Sigmoid colon (tissue), 7 donors: Measurements from ENCODE around the gene KASH5. TPM values are rescaled to one million over a fixed set of nuclear protein-coding genes. Genes with fewer than 3 reads are reported as not detected.

ENCODE experiments used
- DNase-seq: peaks from one replicate; pipeline ENCODE4 v3.0.0-alpha.2; 2019
- H3K27ac ChIP-seq, 4 donors: fragments of 200-600 bp; sonication (generic); one replicate each; pipeline ENCODE4 v1.5.1; 2016 to 2019; ENCODE audit warnings: mild to moderate bottlenecking in 1 of 4
- H3K27me3 ChIP-seq, 3 donors: fragments of 200-600 bp; sonication (generic); one replicate each; pipeline ENCODE4 v1.5.1; 2019; ENCODE audit warnings: mild to moderate bottlenecking in 1 of 3
- H3K36me3 ChIP-seq, 4 donors: fragments of 200-600 bp; sonication (generic); one replicate each; pipeline ENCODE4 v1.5.1; 2016 to 2019
- H3K4me1 ChIP-seq, 4 donors: fragments of 200-600 bp; sonication (generic); one replicate each; pipeline ENCODE4 v1.5.1; 2017 to 2019
- H3K4me3 ChIP-seq, 4 donors: fragments of 200-600 bp; sonication (generic); one replicate each; pipeline ENCODE4 v1.5.1; 2017 to 2019; ENCODE audit warnings: mild to moderate bottlenecking in 2 of 4, moderate library complexity in 1 of 4
- H3K9me3 ChIP-seq, 4 donors: fragments of 200-600 bp in 3 of 4; sonication (generic) in 3 of 4; one replicate each; pipeline versions ENCODE4 v1.5.1 to v1.6.1; 2013 to 2019
- CTCF ChIP-seq, 4 experiments: fragments of 450-650 bp in 3 of 4; fragments of 200-600 bp in 1 of 4; IDR thresholded peaks; one replicate each; pipeline ENCODE4 v1.5.1; 2016 to 2019; ENCODE audit warnings: antibody characterized with exemption in 4 of 4, mild to moderate bottlenecking in 3 of 4, moderate library complexity in 2 of 4
- EP300 ChIP-seq, 4 donors: sonication (generic); formaldehyde crosslinking; IDR thresholded peaks; one replicate each; pipeline ENCODE4 v1.6.1; 2017; ENCODE audit warnings: antibody characterized with exemption in 4 of 4
- POLR2A ChIP-seq, 2 donors: fragments of 450-650 bp; IDR thresholded peaks; one replicate each; pipeline ENCODE4 v1.6.1; 2016; ENCODE audit warnings: antibody characterized with exemption in 2 of 2, mild to moderate bottlenecking in 2 of 2, moderate library complexity in 2 of 2
- POLR2AphosphoS5 ChIP-seq, 4 donors: sonication (generic); formaldehyde crosslinking; IDR thresholded peaks; one replicate each; pipeline ENCODE4 v1.6.1; 2017; ENCODE audit warnings: antibody characterized with exemption in 4 of 4
- WGBS, 2 donors: extraction: QIAGEN DNeasy Blood & Tissue Kit; methylation state at CpG; one replicate each; pipeline ENCODE4 v1.1.7; 2013; 5-methylcytosine and 5-hydroxymethylcytosine counted together
- intact Hi-C: fragments of 100-400 bp; cut with DNase I; formaldehyde crosslinking; loops from one replicate; pipeline ENCODE4 v1.15.1; 2023
- polyA plus RNA-seq, 3 donors: library from polyadenylated mRNA; stranded (reverse); fragments of 200-250 nt; gene quantifications; one replicate each; pipeline ENCODE4 v1.2.3, GENCODE V29; 2013
- total RNA-seq, 4 donors: library from RNA; depleted of rRNA; stranded (reverse); fragments of >200 nt; gene quantifications; one replicate each; pipeline ENCODE4 v1.1.0, GENCODE V29; 2016
- donor health status: healthy with polysubstance abuse.
- donor health status: Bipolar disorder and iron deficiency.
- donor health status: healthy.

Gene KASH5
- total and polyA plus RNA-seq, 7 donors: 0.04 TPM; not detected in 6

GRCh38 chr19:49421878-49422202, 33.8 kb downstream of the KASH5 start:
- Histone ChIP-seq H3K4me1 (peaks cover 0 to 29% (median 27%) of the 10 kb centered on the region in 4 donors), H3K27ac (no peak overlapping the region), H3K27me3 (peaks cover 59 to 100% (median 97%) of the 10 kb centered on the region in 3 donors), H3K9me3 (no peaks in the 10 kb centered on the region), H3K36me3 (no peaks in the 10 kb centered on the region), H3K4me3 (no peak overlapping the region)
- WGBS, 2 donors: 25 to 34% methylated on average over 3 of the region's 3 CpGs
- intact Hi-C loops: no loop called here
- TF ChIP-seq EP300 (IDR thresholded peaks at IDR 0.05) (no peak), POLR2AphosphoS5 (IDR thresholded peaks at IDR 0.05) (no peak), POLR2A (IDR thresholded peaks at IDR 0.05) (no peak), CTCF (IDR thresholded peaks at IDR 0.05) (no peak)
- DNase-seq: no peak

- Histone ChIP-seq H3K27me3 (peaks cover 66 to 100% (median 98%) of the 10 kb centered on the region in 3 donors), H3K9me3 (no peaks in the 10 kb centered on the region), H3K4me1 (peaks cover 0 to 29% (median 27%) of the 10 kb centered on the region in 4 donors), H3K36me3 (no peaks in the 10 kb centered on the region), H3K27ac (no peak overlapping the region), H3K4me3 (peak overlapping the region in 2 of 4 donors; percentile 11 to 16)
- WGBS, 2 donors: 3 to 4% methylated on average over 58 of the region's 58 CpGs
- intact Hi-C loops: no loop called here
- TF ChIP-seq POLR2A (IDR thresholded peaks at IDR 0.05) (no peak), POLR2AphosphoS5 (IDR thresholded peaks at IDR 0.05) (no peak), CTCF (IDR thresholded peaks at IDR 0.05) (peak in 1 of 4 experiments; percentile 10), EP300 (IDR thresholded peaks at IDR 0.05) (no peak)
- DNase-seq: no peak
Observed at GRCh38 chr19:49422407-49423070, 34.5 kb downstream of the KASH5 start.

GRCh38 chr19:49423071-49423984, 35.3 kb downstream of the KASH5 start, which contains the start of gene PTH2:
Gene PTH2 (minus strand): TSS chr19:49423441. CDS start chr19:49423339, 102 bp downstream.
- 9 to 12% methylated on average over 42 of the region's 42 CpGs for WGBS, 2 donors
- Histone ChIP-seq H3K36me3 (no peaks in the 10 kb centered on the region), H3K4me1 (peaks cover 0 to 35% (median 34%) of the 10 kb centered on the region in 4 donors), H3K27ac (no peak within 1 kb of the TSS), H3K27me3 (peaks cover 74 to 100% (median 98%) of the 10 kb centered on the region in 3 donors), H3K9me3 (no peaks in the 10 kb centered on the region), H3K4me3 (peak within 1 kb of the TSS in 2 of 4 donors; percentile 11 to 16)
- TF ChIP-seq CTCF (IDR thresholded peaks at IDR 0.05) (no peak), EP300 (IDR thresholded peaks at IDR 0.05) (no peak), POLR2A (IDR thresholded peaks at IDR 0.05) (no peak), POLR2AphosphoS5 (IDR thresholded peaks at IDR 0.05) (no peak)
- intact Hi-C loops: no loop called here
- DNase-seq: no peak

GRCh38 chr19:49423985-49424303, 35.9 kb downstream of the KASH5 start:
- WGBS, 2 donors: 5 to 7% methylated on average over 3 of the region's 3 CpGs
- intact Hi-C loops: no loop called here
- no peaks in the 10 kb centered on the region for H3K36me3 ChIP-seq
- no peaks in the 10 kb centered on the region for H3K9me3 ChIP-seq
- peaks cover 0 to 39% (median 38%) of the 10 kb centered on the region in 4 donors for H3K4me1 ChIP-seq
- DNase-seq: no peak
- no peak overlapping the region for H3K4me3 ChIP-seq
- TF ChIP-seq EP300 (IDR thresholded peaks at IDR 0.05) (no peak), POLR2AphosphoS5 (IDR thresholded peaks at IDR 0.05) (no peak), POLR2A (IDR thresholded peaks at IDR 0.05) (no peak), CTCF (IDR thresholded peaks at IDR 0.05) (no peak)
- no peak overlapping the region for H3K27ac ChIP-seq
- peaks cover 76 to 100% (median 98%) of the 10 kb centered on the region in 3 donors for H3K27me3 ChIP-seq
